ENCODE data around the gene NT5DC3.

NT5DC3 gene

DNA sequence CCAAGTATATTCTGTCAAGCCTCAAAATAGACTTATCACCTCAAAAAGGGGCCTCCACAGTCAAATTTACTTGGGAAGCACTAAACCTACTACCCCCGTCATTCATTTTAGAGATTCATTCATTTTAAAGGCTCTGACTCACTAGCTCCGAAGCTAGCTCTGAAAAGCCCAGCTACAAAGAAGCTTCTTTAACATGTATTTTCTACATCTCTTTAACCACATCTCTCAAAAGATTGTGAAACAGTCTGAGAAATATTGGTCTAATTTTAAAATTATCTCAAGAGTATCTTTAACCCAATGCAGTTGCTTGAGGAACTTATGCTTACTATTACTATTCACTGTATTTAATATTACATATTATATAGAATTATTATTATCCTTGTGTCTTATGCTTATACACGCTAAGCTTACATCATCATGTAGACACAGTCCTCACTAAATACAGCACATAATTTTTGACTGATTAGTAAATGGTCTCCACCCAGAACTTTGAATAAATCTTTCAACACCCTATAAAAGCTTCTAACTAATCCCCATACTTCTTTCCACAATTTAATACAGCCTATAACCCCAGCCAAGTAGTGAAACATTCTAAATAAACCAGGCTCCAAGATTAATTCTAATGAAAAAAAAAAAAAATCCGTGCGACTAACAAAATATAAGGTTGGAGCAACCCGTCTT lies 7.8 kb downstream of the NT5DC3 start:
- no peak for DNase-seq (ENCODE audit: low read depth in 2 of 2)

GRCh38 chr12:103832048-103832997 lies 8.7 kb downstream of the NT5DC3 start:
- no peak for DNase-seq (ENCODE audit: low read depth in 2 of 2)

- no peak for DNase-seq (ENCODE audit: low read depth in 2 of 2)
Observed at GRCh38 chr12:103830730-103831320, 10.2 kb downstream of the NT5DC3 start.

GRCh38 chr12:103830025-103830725 lies 10.9 kb downstream of the NT5DC3 start:
- no peak for DNase-seq (ENCODE audit: low read depth in 2 of 2)

DNA sequence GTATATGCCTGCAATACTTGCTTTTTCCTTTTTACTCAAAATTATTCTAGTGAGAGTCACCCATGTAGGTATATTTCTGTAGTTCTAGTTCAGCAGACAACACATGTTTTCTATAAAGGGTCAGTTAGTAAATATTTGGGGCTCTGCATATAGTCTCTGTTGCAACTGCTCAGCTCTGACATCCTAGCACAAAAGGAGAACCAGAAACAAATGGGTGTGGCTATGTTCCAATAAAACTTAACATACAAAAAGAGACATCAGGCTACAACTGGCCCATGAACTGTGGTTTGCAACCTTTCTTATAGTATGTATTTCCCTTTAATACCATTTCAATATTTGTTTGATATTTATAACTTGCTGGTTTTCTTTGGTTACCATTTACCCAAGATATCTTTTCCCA lies 11.9 kb downstream of the NT5DC3 start:
- DNase-seq (ENCODE audit: low read depth in 2 of 2): no peak

- DNase-seq (ENCODE audit: low read depth in 2 of 2): no peak
Observed at GRCh38 chr12:103827911-103828391, 13.1 kb downstream of the NT5DC3 start.

- no peak for DNase-seq (ENCODE audit: low read depth in 2 of 2)
Observed at GRCh38 chr12:103824845-103825244, 16.2 kb downstream of the NT5DC3 start.

DNA sequence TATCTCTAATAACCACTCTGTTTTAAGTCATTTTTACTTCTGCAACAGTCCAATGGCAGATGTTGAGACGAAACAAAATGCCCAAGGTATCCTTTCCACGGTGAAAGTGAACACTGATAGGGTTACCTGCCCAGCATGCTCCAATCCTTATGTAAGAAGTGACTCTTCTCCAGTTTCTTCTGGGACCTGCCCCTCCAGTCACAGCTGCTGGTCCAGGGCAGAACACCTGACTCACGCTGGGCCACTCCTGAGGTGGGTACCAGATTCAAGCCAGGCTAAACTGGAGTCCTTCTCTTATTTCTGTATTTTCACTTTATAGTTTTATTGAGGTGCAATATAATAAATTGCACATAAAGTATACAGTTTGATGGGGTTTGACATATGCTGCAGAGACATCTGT lies 16.7 kb downstream of the NT5DC3 start:
- DNase-seq (ENCODE audit: low read depth in 2 of 2): no peak

GRCh38 chr12:103823871-103824270 lies 17.2 kb downstream of the NT5DC3 start:
- DNase-seq (ENCODE audit: low read depth in 2 of 2): no peak

- DNase-seq (ENCODE audit: low read depth in 2 of 2): no peak
Observed at GRCh38 chr12:103821773-103822172, 19.3 kb downstream of the NT5DC3 start.

DNA sequence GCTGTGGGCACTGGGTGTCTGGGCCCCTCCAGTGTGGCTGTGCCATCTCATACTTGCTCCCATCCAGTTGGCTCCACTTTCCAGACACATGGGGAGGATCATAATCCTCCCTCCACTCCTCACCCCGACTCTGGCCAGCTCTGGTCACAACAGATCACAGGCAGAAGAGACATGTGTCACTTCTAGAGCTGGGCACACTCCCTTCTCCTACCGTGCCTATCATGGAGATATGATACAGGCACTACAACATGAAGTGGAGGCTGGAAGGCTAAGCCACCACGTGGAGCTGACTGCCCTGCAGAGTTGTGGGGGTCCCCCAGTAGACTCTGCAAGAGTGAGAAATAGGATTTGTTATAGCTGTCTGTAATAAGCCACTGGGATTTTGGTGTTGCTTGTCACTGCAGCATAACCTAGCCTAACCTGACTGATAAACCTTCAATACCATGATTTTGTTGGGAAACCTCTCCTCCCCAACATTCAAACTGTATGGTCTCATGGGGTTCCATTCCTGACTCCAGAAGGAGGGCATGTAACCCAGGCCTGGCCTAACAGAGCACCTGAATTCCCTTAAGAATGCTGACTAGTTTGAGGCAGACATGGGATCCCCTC lies 20.0 kb downstream of the NT5DC3 start:
- no peak for DNase-seq (ENCODE audit: low read depth in 2 of 2)

- no peak for DNase-seq (ENCODE audit: low read depth in 2 of 2)
Observed at GRCh38 chr12:103820361-103820760, 20.7 kb downstream of the NT5DC3 start.

DNA sequence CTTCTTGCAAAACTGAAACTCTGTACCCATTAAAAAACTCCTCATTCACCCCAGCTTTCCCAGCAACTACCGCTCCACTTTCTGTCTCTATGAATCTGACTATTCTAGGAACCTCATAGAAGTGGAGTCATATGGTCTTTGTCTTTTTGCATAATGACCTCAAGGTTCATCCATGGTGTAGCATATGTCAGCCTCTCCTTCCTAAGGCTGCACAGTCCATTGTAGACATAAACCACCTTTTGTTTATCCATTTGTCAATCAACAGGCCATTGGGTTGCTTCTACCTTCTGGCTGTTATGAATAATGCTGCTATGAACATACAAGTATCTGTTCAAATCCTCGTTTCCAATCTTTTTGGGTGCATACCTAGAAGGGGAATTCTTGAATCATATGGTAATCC lies 21.1 kb downstream of the NT5DC3 start:
- DNase-seq (ENCODE audit: low read depth in 2 of 2): no peak

DNA sequence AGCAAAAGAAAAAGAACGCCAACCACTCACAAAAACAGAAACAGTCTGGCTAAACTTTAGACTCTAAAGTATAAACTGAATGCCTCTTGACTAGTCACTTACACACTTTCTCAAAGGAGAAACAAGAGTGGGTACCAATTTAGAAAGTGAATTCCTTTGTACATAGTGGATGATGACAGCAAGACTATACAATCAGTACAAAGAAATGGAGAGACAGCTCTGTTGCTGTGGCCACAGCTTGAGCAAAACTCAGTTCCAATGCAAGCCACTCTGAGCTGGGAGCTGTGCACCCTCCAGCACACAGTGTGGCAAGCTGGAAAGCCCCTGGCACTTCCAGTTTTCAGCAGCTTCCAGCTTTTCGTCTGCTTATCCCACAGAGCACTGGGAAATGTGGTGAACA lies 21.7 kb downstream of the NT5DC3 start:
- DNase-seq (ENCODE audit: low read depth in 2 of 2): no peak

- DNase-seq (ENCODE audit: low read depth in 2 of 2): no peak
Observed at GRCh38 chr12:103817791-103818190, 23.2 kb downstream of the NT5DC3 start.

DNA sequence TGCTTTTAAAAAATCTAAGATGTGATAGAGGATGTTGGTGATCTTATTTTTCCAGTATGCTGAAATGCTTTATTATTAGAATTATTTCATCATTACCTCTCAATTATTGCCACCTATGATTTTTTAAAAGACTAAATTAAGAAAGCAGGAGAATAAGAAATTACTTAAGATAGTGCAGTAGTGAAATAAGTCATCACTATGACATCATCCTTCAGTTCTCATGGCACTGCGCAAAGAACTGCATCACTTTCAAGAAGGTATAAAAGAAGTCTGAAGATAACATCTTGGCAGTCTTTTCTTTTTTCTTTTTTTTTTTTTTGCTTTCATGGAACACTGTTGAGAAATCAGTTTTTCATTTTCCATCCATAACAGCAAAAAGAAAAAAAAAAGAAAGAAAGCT lies 24.4 kb downstream of the NT5DC3 start:
- no peak for DNase-seq (ENCODE audit: low read depth in 2 of 2)

DNA sequence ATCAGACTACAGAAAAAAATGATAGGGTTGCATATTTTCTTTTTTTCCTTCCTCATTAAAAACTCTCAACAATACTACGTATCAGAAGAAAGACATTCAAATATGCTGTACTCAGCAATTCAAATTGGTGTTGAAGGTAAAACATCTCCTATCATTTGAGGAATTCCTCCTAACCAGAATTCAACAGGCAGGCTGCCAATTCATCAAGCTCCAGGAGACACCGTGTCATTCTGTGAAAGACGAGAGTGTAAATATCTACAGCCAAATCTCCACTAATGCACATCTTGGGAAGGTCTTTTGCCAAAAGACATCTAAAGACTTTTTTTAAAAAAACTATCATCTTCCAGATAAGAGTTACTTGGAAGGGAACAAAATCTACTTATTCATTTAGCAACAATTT lies 26.6 kb downstream of the NT5DC3 start:
- DNase-seq (ENCODE audit: low read depth in 2 of 2): no peak

- DNase-seq (ENCODE audit: low read depth in 2 of 2): no peak
Observed at GRCh38 chr12:103813949-103814348, 27.1 kb downstream of the NT5DC3 start.

DNA sequence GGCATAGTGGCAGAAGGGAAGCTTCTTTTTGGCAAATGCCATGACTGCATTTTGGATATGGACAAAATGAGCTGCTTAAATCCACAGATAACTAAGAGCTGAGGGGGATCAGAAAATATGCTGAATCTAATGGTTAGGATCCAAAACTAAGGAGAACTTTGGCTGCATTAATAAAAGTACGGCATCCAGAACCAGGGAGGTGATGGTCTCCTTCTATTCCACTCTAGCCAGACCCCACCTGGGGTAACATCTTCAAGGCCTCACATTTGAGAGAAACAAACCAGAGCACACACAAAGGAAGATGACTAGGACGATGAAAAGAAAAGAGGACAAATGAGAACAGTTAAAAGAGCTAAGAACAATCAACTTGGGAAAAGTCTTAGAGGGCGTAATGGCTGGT lies 27.6 kb downstream of the NT5DC3 start:
- no peak for DNase-seq (ENCODE audit: low read depth in 2 of 2)

- no peak for DNase-seq (ENCODE audit: low read depth in 2 of 2)
Observed at GRCh38 chr12:103812789-103813188, 28.2 kb downstream of the NT5DC3 start.

DNA sequence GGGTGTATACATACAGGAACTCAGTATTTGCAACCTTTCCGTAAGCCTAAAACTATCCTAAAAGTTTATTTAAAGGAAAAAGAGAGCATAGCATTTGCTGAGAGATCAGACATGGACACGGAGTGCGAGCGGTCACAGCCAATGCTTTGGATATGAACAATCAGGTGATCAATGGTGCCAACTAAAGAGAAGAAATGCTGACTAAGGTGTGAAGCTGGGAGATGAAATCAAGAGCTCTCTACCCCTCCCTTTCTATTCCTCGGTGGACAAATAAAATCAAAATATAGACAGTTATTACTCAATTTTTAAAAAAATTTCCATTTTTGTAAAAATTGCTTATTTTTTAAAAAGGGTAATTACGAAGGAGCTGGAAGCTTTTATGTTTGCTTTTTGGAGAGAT lies 29.2 kb downstream of the NT5DC3 start:
- DNase-seq (ENCODE audit: low read depth in 2 of 2): no peak

- DNase-seq (ENCODE audit: low read depth in 2 of 2): no peak
Observed at GRCh38 chr12:103810111-103810510, 30.9 kb downstream of the NT5DC3 start.
